ENCODE data around the gene GAPDHS. TPM values are rescaled to one million over a fixed set of nuclear protein-coding genes. Genes with fewer than 3 reads are reported as not detected.

The GAPDHS gene
- total and polyA plus RNA-seq, 3 donors from 2014 or later = 123 to 363 (median 338) TPM

DNA sequence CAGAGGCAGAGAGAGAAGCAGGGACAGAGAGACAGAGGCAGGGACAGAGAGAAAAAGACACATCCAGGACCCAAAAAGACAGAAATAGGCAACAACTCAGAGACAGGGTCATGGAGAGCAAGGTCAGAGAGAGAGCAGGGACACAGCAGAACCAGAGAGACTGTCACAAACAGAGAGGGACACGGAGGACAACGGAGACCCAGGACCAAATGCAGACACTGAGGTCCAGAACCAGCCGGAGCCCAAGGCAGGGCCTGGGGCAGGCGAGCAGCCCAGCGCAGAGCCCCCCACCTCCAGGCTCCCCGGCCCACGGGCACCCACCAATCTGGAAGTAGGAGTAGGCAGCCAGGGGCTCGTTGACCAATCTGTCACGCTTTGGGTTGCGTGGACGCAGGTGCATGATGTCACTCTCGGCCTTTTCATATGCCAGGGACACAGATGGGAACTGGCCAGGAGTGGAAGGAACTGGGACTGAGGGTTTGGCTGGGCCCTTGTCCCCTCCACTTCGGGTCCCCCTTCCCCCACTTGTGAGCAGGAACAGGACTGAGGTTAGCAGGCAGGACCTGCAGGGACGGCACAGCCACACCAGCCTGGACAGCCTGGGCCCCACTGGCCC is 20.2 kb downstream of the GAPDHS start:
- Histone ChIP-seq H3K36me3 (ENCODE audit: low read depth, missing control alignments) (no peaks in the 10 kb centered on the region), H3K27me3 (no peaks in the 10 kb centered on the region), H3K9me3 (no peaks in the 10 kb centered on the region), H3K4me1 (no peaks in the 10 kb centered on the region), H3K4me3 (no peak overlapping the region), H3K27ac (no peak overlapping the region)
- DNase-seq = no peak
- TF ChIP-seq POLR2A (IDR thresholded peaks at IDR 0.05) = no peak
- TF ChIP-seq, protein P1, sequence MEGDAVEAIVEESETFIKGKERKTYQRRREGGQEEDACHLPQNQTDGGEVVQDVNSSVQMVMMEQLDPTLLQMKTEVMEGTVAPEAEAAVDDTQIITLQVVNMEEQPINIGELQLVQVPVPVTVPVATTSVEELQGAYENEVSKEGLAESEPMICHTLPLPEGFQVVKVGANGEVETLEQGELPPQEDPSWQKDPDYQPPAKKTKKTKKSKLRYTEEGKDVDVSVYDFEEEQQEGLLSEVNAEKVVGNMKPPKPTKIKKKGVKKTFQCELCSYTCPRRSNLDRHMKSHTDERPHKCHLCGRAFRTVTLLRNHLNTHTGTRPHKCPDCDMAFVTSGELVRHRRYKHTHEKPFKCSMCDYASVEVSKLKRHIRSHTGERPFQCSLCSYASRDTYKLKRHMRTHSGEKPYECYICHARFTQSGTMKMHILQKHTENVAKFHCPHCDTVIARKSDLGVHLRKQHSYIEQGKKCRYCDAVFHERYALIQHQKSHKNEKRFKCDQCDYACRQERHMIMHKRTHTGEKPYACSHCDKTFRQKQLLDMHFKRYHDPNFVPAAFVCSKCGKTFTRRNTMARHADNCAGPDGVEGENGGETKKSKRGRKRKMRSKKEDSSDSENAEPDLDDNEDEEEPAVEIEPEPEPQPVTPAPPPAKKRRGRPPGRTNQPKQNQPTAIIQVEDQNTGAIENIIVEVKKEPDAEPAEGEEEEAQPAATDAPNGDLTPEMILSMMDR (IDR thresholded peaks at IDR 0.05) = no peak
- intact Hi-C loops (cut with DNase I; ENCODE audit: low total_unique reads) = no loop called here
- 62 to 82% methylated on average over 8 to 14 of the region's 14 CpGs for WGBS, 2 donors

DNA sequence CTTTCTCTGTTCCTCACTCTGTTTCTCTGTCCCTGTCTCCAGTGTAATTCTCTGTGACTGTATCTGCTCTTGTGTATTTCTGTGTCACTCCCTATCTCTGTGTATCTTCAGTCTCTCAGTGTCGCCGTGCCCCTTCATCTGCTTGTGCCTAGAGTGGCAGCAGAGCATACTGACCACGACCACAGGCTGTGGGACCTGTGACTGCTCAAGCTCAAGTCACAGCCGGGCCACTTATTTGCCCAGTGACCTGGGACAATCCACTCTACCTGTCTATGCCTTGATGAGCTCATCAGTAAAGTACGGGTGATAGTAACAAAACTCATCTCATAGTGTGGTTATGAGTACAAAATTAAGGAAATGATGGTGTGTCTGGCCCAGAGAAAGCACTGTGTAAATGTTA is 20.8 kb downstream of the GAPDHS start:
- no peaks in the 10 kb centered on the region for H3K36me3 ChIP-seq (ENCODE audit: low read depth, missing control alignments)
- TF ChIP-seq POLR2A (IDR thresholded peaks at IDR 0.05) = no peak
- TF ChIP-seq, protein P1 (IDR thresholded peaks at IDR 0.05) = no peak
- no peaks in the 10 kb centered on the region for H3K4me1 ChIP-seq
- 79 to 82% methylated on average over 5 of the region's 5 CpGs for WGBS, 2 donors
- no peak overlapping the region for H3K27ac ChIP-seq
- no peak overlapping the region for H3K4me3 ChIP-seq
- intact Hi-C loops (cut with DNase I; ENCODE audit: low total_unique reads) = no loop called here
- H3K27me3 ChIP-seq = no peaks in the 10 kb centered on the region
- no peak for DNase-seq
- H3K9me3 ChIP-seq = no peaks in the 10 kb centered on the region

- WGBS, 2 donors = 73 to 77% methylated on average over 13 to 30 of the region's 30 CpGs
- intact Hi-C loops (cut with DNase I; ENCODE audit: low total_unique reads) = no loop called here
- H3K36me3 ChIP-seq (ENCODE audit: low read depth, missing control alignments) = no peaks in the 10 kb centered on the region
- H3K27ac ChIP-seq = no peak overlapping the region
- no peak for DNase-seq
- H3K4me1 ChIP-seq = no peaks in the 10 kb centered on the region
- H3K27me3 ChIP-seq = no peaks in the 10 kb centered on the region
- TF ChIP-seq POLR2A (IDR thresholded peaks at IDR 0.05) = no peak
- TF ChIP-seq, protein P1 (IDR thresholded peaks at IDR 0.05) = no peak
- H3K9me3 ChIP-seq = no peaks in the 10 kb centered on the region
- H3K4me3 ChIP-seq = no peak overlapping the region
These were observed 22.2 kb downstream of the GAPDHS start for GRCh38 chr19:35555301-35556005.

GRCh38 chr19:35556025-35556590 is 22.9 kb downstream of the GAPDHS start:
- Histone ChIP-seq H3K27me3 (no peaks in the 10 kb centered on the region), H3K36me3 (ENCODE audit: low read depth, missing control alignments) (no peaks in the 10 kb centered on the region), H3K27ac (no peak overlapping the region), H3K4me3 (no peak overlapping the region), H3K4me1 (no peaks in the 10 kb centered on the region), H3K9me3 (no peaks in the 10 kb centered on the region)
- TF ChIP-seq, protein P1 (IDR thresholded peaks at IDR 0.05) = no peak
- TF ChIP-seq POLR2A (IDR thresholded peaks at IDR 0.05) = no peak
- no peak for DNase-seq
- WGBS, 2 donors = 83 to 88% methylated on average over 9 of the region's 9 CpGs
- intact Hi-C loops (cut with DNase I; ENCODE audit: low total_unique reads) = no loop called here

Measured in testis (tissue), 3 donors.